H1 (cell line): ENCODE measurements around the gene CKAP5. TPM values are rescaled to one million over a fixed set of nuclear protein-coding genes. Genes with fewer than 3 reads are reported as not detected.

Experiments used
- CTCF ChIA-PET: fragments of 300-600 bp; sonication (Branson Sonifier 250); formaldehyde crosslinking; loops from one replicate; lab custom pipeline; 2021; ENCODE audit not compliant: partially characterized antibody; lab: Charles Lee
- POLR2A ChIA-PET: fragments of 300-600 bp; sonication (Branson Sonifier 250); formaldehyde crosslinking; loops from one replicate; lab custom pipeline; 2021; ENCODE audit warnings: inconsistent platforms; ENCODE audit not compliant: partially characterized antibody; lab: Charles Lee
- DNase-seq, 2 experiments: peaks; one replicate each; pipeline versions ENCODE4 v3.0.0 to v3.0.0-alpha.2; 2010 to 2022; ENCODE audit warnings: low spot score in 2 of 2, low read depth in 1 of 2, mixed read lengths in 1 of 2
- FAIRE-seq: peaks from 2 replicates; lab custom pipeline; 2011; peaks lifted over from hg19 to GRCh38; lab: Jason Lieb, UNC
- H2AFZ ChIP-seq: 2 replicates; pipeline ENCODE4 v1.8.1; 2012; ENCODE audit warnings: low read length, inconsistent platforms
- H2AK5ac ChIP-seq: 2 replicates; pipeline ENCODE4 v1.6.1; 2013; ENCODE audit warnings: low read depth, low read length
- H2BK120ac ChIP-seq: replicated peaks from 2 replicates; pipeline ENCODE3; 2013; ENCODE audit warnings: low read depth, low read length, inconsistent platforms
- H2BK12ac ChIP-seq: 2 replicates; pipeline ENCODE4 v1.6.1; 2013; ENCODE audit warnings: low read depth, low read length
- H2BK15ac ChIP-seq: 2 replicates; pipeline ENCODE4 v1.6.1; 2013; ENCODE audit warnings: low read length
- H2BK20ac ChIP-seq: 2 replicates; pipeline ENCODE4 v1.6.1; 2013; ENCODE audit warnings: low read length
- H2BK5ac ChIP-seq: 2 replicates; pipeline ENCODE4 v1.6.1; 2013; ENCODE audit warnings: low read depth, low read length
- H3K14ac ChIP-seq: 2 replicates; pipeline ENCODE4 v1.6.1; 2013; ENCODE audit warnings: inconsistent platforms; ENCODE audit not compliant: insufficient read length
- H3K18ac ChIP-seq: 2 replicates; pipeline ENCODE4 v1.6.1; 2013; ENCODE audit warnings: low read length; ENCODE audit errors: extremely low read depth
- H3K23ac ChIP-seq: 2 replicates; pipeline ENCODE4 v1.6.1; 2013; ENCODE audit warnings: inconsistent platforms; ENCODE audit not compliant: insufficient read length
- H3K23me2 ChIP-seq: 2 replicates; pipeline ENCODE4 v1.6.1; 2013; ENCODE audit warnings: low read depth, low read length
- H3K27ac ChIP-seq: 2 replicates; pipeline ENCODE4 v1.6.1; 2011; ENCODE audit warnings: low read depth, low read length, inconsistent platforms
- H3K27me3 ChIP-seq, 4 experiments: replicated peaks in 1 of 4; 1 replicate in 1 of 4; 2 replicates in 3 of 4; pipeline versions ENCODE4 v1.6.1 to v1.8.1; 2011 to 2013; ENCODE audit warnings: low read length in 3 of 4, mild to moderate bottlenecking in 3 of 4, inconsistent platforms in 2 of 4, mixed read lengths in 2 of 4, moderate library complexity in 1 of 4; ENCODE audit not compliant: control insufficient read depth in 3 of 4, insufficient read depth in 3 of 4; ENCODE audit errors: extremely low read depth in 1 of 4
- H3K36me3 ChIP-seq, 4 experiments: 2 replicates each; pipeline versions ENCODE4 v1.6.1 to v1.8.1; 2011 to 2013; ENCODE audit warnings: mild to moderate bottlenecking in 4 of 4, low read length in 3 of 4, moderate library complexity in 2 of 4, control low read depth in 1 of 4, inconsistent platforms in 1 of 4; ENCODE audit not compliant: insufficient read depth in 4 of 4, control insufficient read depth in 2 of 4
- H3K4ac ChIP-seq: replicated peaks from 2 replicates; pipeline ENCODE3; 2013; ENCODE audit warnings: low read length, low read depth, mixed read lengths, inconsistent platforms; ENCODE audit not compliant: insufficient read length
- H3K4me1 ChIP-seq, 4 experiments: replicated peaks in 1 of 4; 1 replicate in 1 of 4; 2 replicates in 3 of 4; pipeline versions ENCODE4 v1.6.1 to v1.8.1; 2011 to 2013; ENCODE audit warnings: low read length in 3 of 4, inconsistent platforms in 2 of 4, mixed read lengths in 1 of 4; ENCODE audit not compliant: insufficient read depth in 4 of 4, control insufficient read depth in 3 of 4
- H3K4me2 ChIP-seq, 2 experiments: 2 replicates each; pipeline versions ENCODE4 v1.6.1 to v1.8.1; 2011 to 2013; ENCODE audit warnings: low read depth in 2 of 2, low read length in 2 of 2, control low read depth in 1 of 2, inconsistent platforms in 1 of 2, mild to moderate bottlenecking in 1 of 2; ENCODE audit not compliant: insufficient read depth in 1 of 2
- H3K4me3 ChIP-seq, 4 experiments: fragments of 200-600, 300-600 bp in 1 of 4; sonication (generic), shearing (Covaris generic), sonication (Bioruptor Twin) in 1 of 4; 2 replicates each; pipeline versions ENCODE4 v1.5.1 to v1.8.1; 2011 to 2016; ENCODE audit warnings: low read length in 4 of 4, low read depth in 3 of 4, control low read depth in 2 of 4, inconsistent platforms in 2 of 4, mild to moderate bottlenecking in 2 of 4, mixed read lengths in 1 of 4, moderate library complexity in 1 of 4; ENCODE audit not compliant: insufficient read depth in 2 of 4; ENCODE audit errors: extremely low read depth in 1 of 4
- H3K56ac ChIP-seq: replicated peaks from 2 replicates; pipeline ENCODE3; 2013; ENCODE audit warnings: low read depth, mild to moderate bottlenecking, mixed read lengths, low read length, inconsistent platforms; ENCODE audit not compliant: insufficient read length
- H3K79me1 ChIP-seq: 2 replicates; pipeline ENCODE4 v1.6.1; 2013; ENCODE audit warnings: low read depth, low read length, control low read depth
- H3K79me2 ChIP-seq, 2 experiments: 2 replicates each; pipeline versions ENCODE4 v1.6.1 to v1.8.1; 2012 to 2013; ENCODE audit warnings: low read length in 2 of 2, mild to moderate bottlenecking in 2 of 2, inconsistent platforms in 1 of 2; ENCODE audit not compliant: insufficient read depth in 2 of 2, control insufficient read depth in 1 of 2
- H3K9ac ChIP-seq, 4 experiments: replicated peaks in 1 of 4; 1 replicate in 1 of 4; 2 replicates in 3 of 4; pipeline versions ENCODE4 v1.6.1 to v1.8.1; 2011 to 2013; ENCODE audit warnings: low read depth in 3 of 4, low read length in 3 of 4, control low read depth in 2 of 4, mild to moderate bottlenecking in 2 of 4, moderate library complexity in 2 of 4, inconsistent platforms in 1 of 4; ENCODE audit errors: extremely low read depth in 1 of 4
- H3K9me3 ChIP-seq, 2 experiments: 2 replicates each; pipeline versions ENCODE4 v1.6.1 to v1.8.1; 2012 to 2013; ENCODE audit warnings: mild to moderate bottlenecking in 2 of 2, moderate library complexity in 2 of 2, control low read depth in 1 of 2, inconsistent platforms in 1 of 2, low read depth in 1 of 2, low read length in 1 of 2, mixed read lengths in 1 of 2; ENCODE audit not compliant: insufficient read depth in 2 of 2
- H4K20me1 ChIP-seq, 2 experiments: replicated peaks in 1 of 2; 2 replicates each; pipeline versions ENCODE3 to v1.8.1; 2011 to 2013; ENCODE audit warnings: inconsistent platforms in 2 of 2, low read length in 2 of 2, mild to moderate bottlenecking in 1 of 2; ENCODE audit not compliant: insufficient read depth in 2 of 2, control insufficient read depth in 1 of 2
- H4K5ac ChIP-seq: 2 replicates; pipeline ENCODE4 v1.6.1; 2013; ENCODE audit warnings: low read length, low read depth, mixed read lengths, inconsistent platforms; ENCODE audit not compliant: insufficient read length
- H4K8ac ChIP-seq: 2 replicates; pipeline ENCODE4 v1.8.0; 2013; ENCODE audit warnings: mild to moderate bottlenecking, moderate library complexity, low read length, inconsistent platforms; ENCODE audit not compliant: insufficient read depth; ENCODE audit errors: extremely low read depth
- H4K91ac ChIP-seq: replicated peaks from 2 replicates; pipeline ENCODE3; 2013; ENCODE audit warnings: low read length, mixed read lengths, inconsistent platforms; ENCODE audit not compliant: insufficient read length
- WGBS, 2 experiments: shearing (Covaris generic) in 1 of 2; methylation state at CpG; one replicate each; pipeline versions ENCODE4 v1.1.6 to v1.1.7; 2013 to 2015; ENCODE audit warnings: low lambda C conversion rate in 2 of 2, mixed read lengths in 2 of 2, inconsistent platforms in 1 of 2, low coverage in 1 of 2, missing lambda C conversion rate in 1 of 2; ENCODE audit not compliant: insufficient replicate concordance in 2 of 2, insufficient coverage in 1 of 2, insufficient read length in 1 of 2; ENCODE audit errors: extremely low coverage in 1 of 2, missing lambda C conversion rate in 1 of 2; 5-methylcytosine and 5-hydroxymethylcytosine counted together
- polyA plus RNA-seq, 7 experiments: library from polyadenylated mRNA; depleted of rRNA in 3 of 7; stranded (reverse) in 5 of 7; unstranded in 2 of 7; fragments of >200 nt in 5 of 7; fragments of 200-250 nt in 2 of 7; gene quantifications; 1 replicate in 5 of 7; 2 replicates in 1 of 7; 4 replicates in 1 of 7; pipeline versions ENCODE4 v1.2.1 to v1.2.3, GENCODE V29; 2011 to 2013; ENCODE audit warnings: missing spikeins in 2 of 7, mixed read lengths in 2 of 7
- total RNA-seq: library from RNA; stranded (reverse); fragmentation: NEBNext Ultra II Directional; extraction: Animal tissue kit (Norgen Biotek cat#: 25700); gene quantifications from 2 replicates; pipeline ENCODE4 v1.2.1, GENCODE V29; 2021

CKAP5 gene
- total and polyA plus RNA-seq, 2 of the 8 experiments (the other 6 are each of a cell fraction or from before 2014, with no cell fraction given): 64.8 to 185 TPM

- no peak overlapping the region for H3K14ac ChIP-seq
- no peak overlapping the region for H2AFZ ChIP-seq
- CTCF ChIA-PET: interaction anchor here (0.7 to 7.4 kb wide), 11 partner anchors 14 to 272 kb away, joined by 3 to 66 read pairs (median 4); no protein-coding TSS in a partner anchor
- H4K20me1 ChIP-seq: peaks cover 0 to 4% of the 10 kb centered on the region in 2 experiments
- no peaks in the 10 kb centered on the region for H3K79me1 ChIP-seq
- H3K23ac ChIP-seq: no peak overlapping the region
- H3K4me1 ChIP-seq: no peaks in the 10 kb centered on the region
- no peak overlapping the region for H3K4me3 ChIP-seq
- no peak overlapping the region for H3K56ac ChIP-seq
- no peaks in the 10 kb centered on the region for H3K79me2 ChIP-seq
- no peak overlapping the region for H3K27ac ChIP-seq
- WGBS, 2 experiments: 95% methylated on average over 2 of the region's 2 CpGs; no CpG with 5 or more reads in 1 of the 2 experiments
- no peak overlapping the region for H2BK120ac ChIP-seq
- DNase-seq: no peak
- FAIRE-seq: no peak
- H2BK15ac ChIP-seq: no peak overlapping the region
- no peak overlapping the region for H4K91ac ChIP-seq
- H3K9me3 ChIP-seq: no peaks in the 10 kb centered on the region
- POLR2A ChIA-PET: no interaction called here
- no peak overlapping the region for H2BK5ac ChIP-seq
- no peak overlapping the region for H3K9ac ChIP-seq
- H2BK12ac ChIP-seq: no peak overlapping the region
- no peak overlapping the region for H3K4ac ChIP-seq
- H3K36me3 ChIP-seq: peaks cover 0 to 31% (median 13%) of the 10 kb centered on the region in 4 experiments; a peak in 6 of 8 replicates
- no peaks in the 10 kb centered on the region for H3K27me3 ChIP-seq
- H2BK20ac ChIP-seq: no peak overlapping the region
- H3K18ac ChIP-seq: no peak overlapping the region
- no peak overlapping the region for H4K8ac ChIP-seq
- H3K4me2 ChIP-seq: no peak overlapping the region
- H2AK5ac ChIP-seq: no peak overlapping the region
- peaks cover 2% of the 10 kb centered on the region; the same call in 1 of the 2 replicates for H3K23me2 ChIP-seq
- no peak overlapping the region for H4K5ac ChIP-seq
Measured at GRCh38 chr11:46890665-46891064, 44.6 kb upstream of the CKAP5 start.
